ENCODE measurements around the gene ANGEL1.

ANGEL1 gene

GRCh38 chr14:76844223-76844622, 31.5 kb upstream of the ANGEL1 start:
- no peak for TF ChIP-seq CTCF (conservative IDR thresholded peaks at IDR 0.05; ENCODE audit: low read depth, low read length)
- no peak overlapping the region for H3K4me3 ChIP-seq (ENCODE audit: low read length)
- no peak for DNase-seq (ENCODE audit: low read depth)

- TF ChIP-seq CTCF (conservative IDR thresholded peaks at IDR 0.05; ENCODE audit: low read depth, low read length) = no peak
- no peak for DNase-seq (ENCODE audit: low read depth)
- no peak overlapping the region for H3K4me3 ChIP-seq (ENCODE audit: low read length)
These were observed 29.7 kb upstream of the ANGEL1 start for GRCh38 chr14:76842414-76842813.

GRCh38 chr14:76837524-76837923, 24.8 kb upstream of the ANGEL1 start:
- TF ChIP-seq CTCF (conservative IDR thresholded peaks at IDR 0.05; ENCODE audit: low read depth, low read length) = no peak

GRCh38 chr14:76836029-76836630, 23.4 kb upstream of the ANGEL1 start:
- no peak for DNase-seq (ENCODE audit: low read depth)
- TF ChIP-seq CTCF (conservative IDR thresholded peaks at IDR 0.05; ENCODE audit: low read depth, low read length) = no peak
- H3K4me3 ChIP-seq (ENCODE audit: low read length) = no peak overlapping the region

More at GRCh38 chr14:76837524-76837923, 24.8 kb upstream of the ANGEL1 start:
- no peak overlapping the region for H3K4me3 ChIP-seq (ENCODE audit: low read length)
- no peak for DNase-seq (ENCODE audit: low read depth)

- TF ChIP-seq CTCF (conservative IDR thresholded peaks at IDR 0.05; ENCODE audit: low read depth, low read length) = no peak
- no peak overlapping the region for H3K4me3 ChIP-seq (ENCODE audit: low read length)
These were observed 21.6 kb upstream of the ANGEL1 start for GRCh38 chr14:76834241-76834661.

GRCh38 chr14:76833011-76833410, 20.3 kb upstream of the ANGEL1 start:
- DNase-seq (ENCODE audit: low read depth) = no peak
- no peak for TF ChIP-seq CTCF (conservative IDR thresholded peaks at IDR 0.05; ENCODE audit: low read depth, low read length)
- no peak overlapping the region for H3K4me3 ChIP-seq (ENCODE audit: low read length)

More at GRCh38 chr14:76834241-76834661, 21.6 kb upstream of the ANGEL1 start:
- DNase-seq (ENCODE audit: low read depth) = no peak

- no peak for DNase-seq (ENCODE audit: low read depth)
- no peak overlapping the region for H3K4me3 ChIP-seq (ENCODE audit: low read length)
- no peak for TF ChIP-seq CTCF (conservative IDR thresholded peaks at IDR 0.05; ENCODE audit: low read depth, low read length)
These were observed 19.9 kb upstream of the ANGEL1 start for GRCh38 chr14:76832503-76832988.
